Fibroblast of peridontal ligament (primary cell): Measurements from ENCODE around the gene TOP3B.
"Not testable (repeated sequence)": the region's sequence is repeated elsewhere in the genome, so short reads cannot be mapped to it uniquely, and the experiment has no call there.

ENCODE experiments used
- DNase-seq: peaks from one replicate; pipeline ENCODE4 v3.0.0-alpha.2; 2010; ENCODE audit errors: extremely low read depth

The TOP3B gene

DNA sequence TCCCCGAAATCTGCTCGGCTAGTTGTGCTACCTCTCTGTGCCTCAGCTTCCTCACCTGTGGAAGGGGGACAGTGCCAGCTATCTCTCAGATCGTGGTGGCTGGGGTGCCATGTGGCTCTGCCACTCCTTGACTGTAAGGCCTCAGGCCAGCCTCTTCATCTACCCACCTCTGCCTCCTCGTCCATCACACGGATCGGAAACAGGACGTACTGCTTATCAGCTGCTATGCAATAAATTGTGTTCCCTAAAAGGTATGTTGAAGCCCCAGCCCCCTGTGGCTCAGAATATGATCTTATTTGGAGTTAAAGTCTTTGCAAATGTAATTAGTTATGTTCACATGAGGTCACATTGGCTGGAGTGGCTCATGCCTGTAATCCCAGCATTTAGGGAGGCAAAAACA lies 37.7 kb downstream of the TOP3B start:
- DNase-seq = no peak

DNA sequence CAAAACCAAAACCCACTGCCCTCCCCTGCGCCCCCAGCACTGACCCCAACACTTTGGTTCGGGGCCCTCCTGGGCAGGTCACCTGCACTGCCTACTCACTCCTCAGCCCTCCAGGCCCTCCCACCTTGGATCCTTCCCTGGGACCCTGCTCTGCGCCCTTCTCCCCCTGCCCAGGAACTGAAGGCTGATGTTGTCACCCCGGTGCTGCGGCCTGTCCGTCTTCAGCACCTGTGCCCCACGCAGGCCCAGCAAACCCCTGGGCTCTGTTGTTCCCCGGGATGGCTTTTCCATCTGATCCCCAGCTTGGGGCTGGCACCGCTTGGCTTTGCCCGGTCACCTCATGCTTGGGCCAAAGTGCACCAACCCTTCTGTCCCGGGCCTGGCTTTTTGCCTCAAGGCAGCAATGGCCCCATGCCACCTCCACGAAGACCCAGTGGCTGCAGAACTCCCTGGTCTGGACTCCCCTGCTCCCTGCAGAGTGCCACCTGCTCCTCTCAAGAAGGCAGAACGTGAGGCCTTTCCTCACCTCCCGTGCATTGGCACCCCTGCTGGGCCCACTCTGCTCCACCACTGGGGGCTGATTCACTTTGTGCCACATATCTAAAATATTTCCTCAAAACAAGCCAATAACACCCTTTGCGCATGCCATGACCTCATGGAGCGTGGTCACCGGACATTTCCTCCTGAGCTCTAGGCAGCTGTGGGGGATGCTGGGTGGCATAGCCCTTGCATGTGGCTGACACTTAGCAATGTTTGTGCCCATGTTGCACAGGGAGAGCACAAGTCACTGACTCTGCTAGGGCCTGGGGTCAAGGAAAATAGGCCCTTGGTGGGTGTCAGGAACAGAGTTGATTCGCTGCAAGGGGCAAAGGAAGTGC lies 38.8 kb downstream of the TOP3B start:
- no peak for DNase-seq

DNA sequence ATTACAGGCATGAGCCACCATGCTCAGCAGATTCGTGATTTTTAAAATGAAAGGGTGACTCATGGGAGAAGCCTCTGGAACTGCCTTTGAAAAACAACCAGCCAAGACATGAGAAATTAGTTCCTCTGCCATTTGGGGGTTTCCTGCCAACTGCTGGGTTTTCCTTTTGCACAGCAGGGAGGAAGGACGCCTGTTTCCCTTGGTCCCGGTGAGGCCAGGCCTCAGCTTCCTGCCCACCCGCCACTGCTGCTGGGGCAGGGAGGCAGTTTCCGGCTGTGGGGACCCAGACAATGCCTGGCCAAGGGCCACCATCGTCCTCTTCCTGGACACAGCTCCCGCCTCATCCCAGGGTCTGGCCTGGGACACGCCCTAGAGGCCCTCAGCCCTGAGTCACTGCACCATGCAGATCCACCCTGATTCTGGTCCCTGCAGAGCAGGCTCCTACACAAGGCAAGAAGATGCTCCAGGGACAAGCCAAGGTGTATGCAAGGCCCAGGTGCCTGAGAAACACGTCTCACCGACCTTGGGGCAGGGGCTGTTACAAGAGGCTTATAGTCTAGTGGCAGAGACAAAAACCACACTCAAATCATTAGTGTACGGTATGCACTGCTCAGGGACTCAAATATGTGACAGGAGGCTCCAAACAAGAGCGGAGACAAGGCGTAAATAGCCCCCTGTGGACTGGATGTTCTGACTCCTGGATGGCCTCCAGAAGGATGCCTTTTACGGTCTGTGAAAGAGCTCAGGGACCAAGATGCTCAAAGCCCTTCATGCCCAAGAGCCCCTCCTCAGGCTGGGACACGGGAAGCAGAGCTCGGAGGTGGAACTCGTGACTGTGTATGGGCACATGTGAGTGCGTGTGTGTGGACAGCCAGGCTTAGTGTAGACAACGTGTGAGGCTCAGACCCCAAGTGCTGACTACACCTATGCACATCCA lies 39.9 kb downstream of the TOP3B start:
- peak; percentile 88 for DNase-seq

DNA sequence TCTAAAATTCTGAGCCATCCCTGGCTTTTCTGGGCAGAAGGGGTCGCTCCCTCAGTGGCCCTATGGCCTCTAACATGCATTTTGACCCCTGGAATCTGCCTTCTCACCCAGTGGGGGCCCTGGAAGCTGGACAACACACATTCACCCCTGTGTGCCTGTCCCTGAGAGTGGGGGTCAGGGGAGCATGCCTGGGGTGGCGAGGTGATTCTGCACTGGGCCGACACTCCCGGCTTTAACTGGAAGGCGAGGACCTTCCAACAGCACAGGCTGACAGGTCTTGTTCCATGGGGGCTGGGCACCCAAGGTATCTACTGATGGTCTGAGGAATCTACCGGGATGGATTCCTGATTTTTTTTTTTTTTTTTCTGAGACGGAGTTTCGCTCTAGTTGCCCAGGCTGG lies 40.7 kb downstream of the TOP3B start:
- no peak for DNase-seq

DNA sequence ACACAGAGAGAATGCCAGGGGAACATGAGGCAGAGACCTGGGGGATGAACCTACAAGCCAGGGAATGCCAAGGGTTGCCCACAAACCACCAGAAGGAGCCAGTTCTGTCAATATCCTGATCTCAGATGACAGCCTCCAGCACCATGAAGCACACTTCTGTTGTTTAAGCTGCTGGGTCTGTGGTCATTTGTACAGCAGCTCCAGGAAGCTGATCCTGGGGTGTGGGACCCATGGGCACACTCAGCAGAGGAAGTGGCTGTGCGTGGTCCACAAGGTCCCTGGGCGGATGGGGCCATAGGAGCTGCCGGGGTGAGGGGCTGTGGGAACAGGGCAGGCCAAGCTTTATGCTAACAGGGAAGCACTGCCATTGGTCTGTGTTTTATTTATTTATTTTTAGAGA lies 42.1 kb downstream of the TOP3B start:
- DNase-seq = no peak

DNA sequence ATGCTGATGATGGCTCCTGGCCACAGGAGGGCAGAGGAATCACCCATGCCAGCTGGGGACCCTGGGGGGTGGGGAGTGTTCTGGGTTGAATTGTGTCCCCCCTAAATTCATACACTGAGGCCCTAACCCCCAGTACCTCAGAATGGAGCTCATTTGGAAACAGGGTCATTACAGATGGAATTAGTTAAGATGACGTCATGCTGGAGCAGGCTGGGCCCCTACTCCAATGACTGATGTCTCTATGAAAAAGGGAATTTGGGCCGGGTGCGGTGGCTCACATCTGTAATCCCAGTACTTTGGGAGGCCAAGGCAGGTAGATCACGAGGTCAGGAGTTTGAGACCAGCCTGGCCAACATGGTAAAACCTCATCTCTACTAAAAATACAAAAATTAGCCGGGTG lies 42.7 kb downstream of the TOP3B start:
- not testable (repeated sequence) for DNase-seq

DNA sequence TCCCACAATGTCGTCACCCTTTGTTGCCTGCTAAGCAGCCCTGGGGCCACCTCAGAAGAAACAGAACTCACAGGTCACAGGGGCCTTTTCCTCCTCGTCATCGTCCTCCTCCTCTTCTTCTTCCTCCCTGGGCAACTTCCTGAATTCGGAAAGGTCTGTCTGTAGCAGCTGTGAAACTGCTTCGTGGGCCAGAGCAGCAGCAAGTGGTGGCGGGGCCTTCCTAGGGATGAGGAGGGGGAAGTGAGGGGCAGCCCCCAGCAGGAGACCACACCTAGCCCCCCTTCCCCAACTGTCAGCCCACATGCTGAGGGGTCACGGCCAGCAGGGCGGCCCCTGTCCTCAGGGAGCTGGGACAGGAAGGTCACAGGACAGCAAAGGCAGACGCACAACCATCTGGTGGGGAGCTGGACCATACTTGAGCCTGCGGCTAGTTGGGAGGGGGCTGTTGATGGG lies 43.1 kb downstream of the TOP3B start:
- DNase-seq = no peak

DNA sequence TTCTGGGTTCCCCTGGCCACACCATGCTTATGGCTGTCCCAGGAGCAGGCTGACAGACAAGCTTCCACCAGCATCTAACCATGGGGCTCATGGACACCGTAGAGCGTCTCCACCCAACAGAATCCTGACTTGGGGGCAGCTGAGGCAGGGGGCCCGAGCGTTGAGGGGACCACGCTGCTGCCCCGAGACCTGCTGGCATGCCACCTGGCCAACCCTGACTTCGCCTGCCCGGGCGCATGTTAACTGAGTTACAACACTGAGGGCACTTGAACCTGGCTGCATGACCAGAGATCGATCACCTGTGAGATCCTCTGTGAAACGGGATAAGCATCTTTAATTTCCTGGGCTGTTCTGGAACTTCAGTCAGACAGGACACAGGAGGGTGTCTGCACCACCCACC lies 43.7 kb downstream of the TOP3B start:
- DNase-seq = no peak

DNA sequence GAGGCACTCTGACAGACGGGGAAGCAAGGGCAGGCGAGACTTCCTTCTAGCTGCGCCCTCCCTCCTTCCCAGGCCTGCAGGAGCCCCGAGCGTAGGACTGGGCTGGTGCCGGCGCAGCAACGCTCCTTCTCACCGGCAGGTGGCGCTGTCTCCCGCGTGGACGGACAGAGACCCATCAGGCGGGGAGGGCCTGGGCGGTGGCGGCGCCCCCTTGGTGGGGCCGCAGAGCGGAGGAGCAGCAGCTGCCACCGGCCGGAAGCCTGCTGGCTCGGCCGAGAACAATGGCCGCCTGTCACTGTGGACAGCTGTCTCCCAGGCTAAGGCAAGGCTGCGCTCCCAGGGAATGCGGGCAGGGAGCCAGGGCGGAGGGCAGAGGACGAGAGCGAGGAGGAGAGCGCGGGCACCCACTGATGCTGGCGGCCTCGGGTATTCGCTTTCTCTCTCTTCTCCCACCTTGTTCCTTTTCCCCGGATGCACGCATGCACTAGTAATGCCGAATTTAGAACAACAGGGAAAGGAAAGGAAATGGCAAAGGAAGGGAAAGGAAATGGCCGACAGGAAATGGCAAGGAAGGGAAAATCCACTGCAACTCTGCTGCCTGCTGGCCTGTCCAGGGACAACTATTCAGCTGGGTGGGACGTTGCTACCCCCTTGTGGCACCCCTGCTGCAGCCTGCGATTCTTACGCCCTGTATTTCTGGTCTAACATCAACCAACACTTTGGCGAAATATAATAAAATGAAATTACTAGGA lies 44.3 kb downstream of the TOP3B start:
- DNase-seq = peak; percentile 86

DNA sequence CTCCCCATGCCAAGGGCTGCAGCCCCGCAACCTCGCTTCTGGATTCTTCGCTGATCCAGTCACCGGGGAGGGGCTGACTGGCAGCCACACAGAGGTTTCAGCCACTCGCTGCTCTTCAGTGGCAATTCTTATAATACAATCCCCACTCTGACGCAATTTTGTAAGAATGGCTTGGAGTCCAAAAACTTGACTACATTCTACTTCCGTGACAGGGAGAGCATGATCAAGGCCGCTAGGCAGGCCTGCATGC lies 44.8 kb downstream of the TOP3B start:
- DNase-seq = peak; percentile 95

DNA sequence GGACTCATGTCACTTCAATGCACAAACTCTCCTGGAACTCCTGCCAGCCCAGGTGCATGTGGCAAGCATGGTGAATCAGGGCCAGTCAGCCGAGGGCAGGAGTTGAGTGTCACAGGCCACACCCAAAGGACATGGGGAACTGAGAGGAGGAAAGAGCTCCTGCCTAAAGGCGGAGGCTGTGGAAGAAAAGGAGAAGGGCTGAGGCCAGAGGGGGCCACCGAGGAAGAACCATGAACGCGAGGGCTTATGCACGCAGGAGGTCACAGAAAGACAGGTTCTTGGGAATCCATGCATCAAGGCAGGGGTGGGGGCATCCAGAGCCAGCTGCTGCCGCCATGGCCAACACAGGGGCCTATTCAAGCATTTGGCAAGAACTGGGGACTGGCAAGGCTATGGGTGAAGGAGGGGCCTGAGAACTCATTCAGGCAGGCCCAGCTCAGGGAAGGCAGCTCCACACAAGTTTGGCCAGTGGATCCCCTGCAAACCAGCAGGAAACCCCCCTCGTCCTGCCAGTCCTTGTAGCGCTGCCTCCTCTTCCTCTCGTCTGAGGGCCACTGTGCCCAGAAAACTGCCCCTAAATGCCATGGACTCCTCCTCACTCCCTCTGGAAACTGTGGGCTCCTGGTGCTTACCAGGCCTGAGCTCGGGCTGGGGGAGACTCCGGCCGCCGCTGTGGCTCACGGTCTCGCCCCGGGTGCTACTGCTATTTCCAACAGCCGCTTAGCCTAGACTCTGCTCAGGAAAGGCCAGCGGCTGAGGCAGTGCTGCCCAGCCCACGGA lies 45.4 kb downstream of the TOP3B start:
- DNase-seq = no peak

DNA sequence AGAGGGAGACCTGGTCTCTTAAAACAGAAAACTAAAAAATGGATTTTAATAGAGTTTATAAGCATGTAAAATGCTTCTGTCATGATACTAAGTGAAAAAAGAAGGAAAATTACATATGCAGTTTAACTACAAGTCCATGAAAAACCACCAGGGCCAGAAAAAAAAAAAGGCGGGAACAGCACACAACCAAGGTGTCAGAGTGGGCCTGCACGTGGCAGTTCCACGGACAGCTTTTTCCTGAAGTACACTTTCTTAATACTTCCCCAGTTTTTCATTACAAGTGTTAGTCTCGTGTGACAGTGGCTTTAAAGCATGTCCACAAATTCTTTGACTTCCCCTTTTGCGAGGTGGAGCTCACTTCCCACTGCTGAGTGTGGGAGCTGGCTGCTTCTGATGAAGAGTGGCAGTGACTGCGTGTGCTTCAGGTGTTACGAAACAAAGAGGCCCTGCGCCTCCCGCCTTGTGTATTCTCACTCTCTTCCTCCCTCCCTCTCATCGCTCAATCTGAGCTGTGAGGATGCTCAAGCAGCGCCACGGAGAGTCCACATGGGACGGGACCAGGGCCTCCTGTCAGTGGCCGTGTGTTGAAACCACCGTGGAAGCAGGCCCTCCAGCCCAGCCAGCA lies 46.3 kb downstream of the TOP3B start:
- no peak for DNase-seq

DNA sequence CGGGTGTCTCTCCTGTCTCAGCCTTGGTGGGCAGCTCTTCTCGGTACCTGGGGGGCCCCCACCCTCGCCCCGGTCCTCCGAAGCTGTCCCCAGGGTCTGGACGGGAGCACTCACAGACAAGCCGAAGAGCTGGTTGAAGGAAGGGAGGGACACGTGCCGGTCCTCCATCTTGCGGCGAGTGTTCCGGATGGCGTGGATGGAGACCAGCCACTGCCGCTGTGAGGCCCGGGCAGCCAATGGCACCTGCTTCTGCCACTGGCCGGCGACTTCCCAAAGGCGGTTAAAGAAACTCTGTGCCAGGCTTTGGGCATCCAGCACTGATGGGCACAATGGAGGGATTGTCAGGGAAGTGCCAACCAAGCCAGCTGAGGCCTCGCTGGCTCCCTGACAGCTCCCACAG lies 48.7 kb downstream of the TOP3B start:
- no peak for DNase-seq

DNA sequence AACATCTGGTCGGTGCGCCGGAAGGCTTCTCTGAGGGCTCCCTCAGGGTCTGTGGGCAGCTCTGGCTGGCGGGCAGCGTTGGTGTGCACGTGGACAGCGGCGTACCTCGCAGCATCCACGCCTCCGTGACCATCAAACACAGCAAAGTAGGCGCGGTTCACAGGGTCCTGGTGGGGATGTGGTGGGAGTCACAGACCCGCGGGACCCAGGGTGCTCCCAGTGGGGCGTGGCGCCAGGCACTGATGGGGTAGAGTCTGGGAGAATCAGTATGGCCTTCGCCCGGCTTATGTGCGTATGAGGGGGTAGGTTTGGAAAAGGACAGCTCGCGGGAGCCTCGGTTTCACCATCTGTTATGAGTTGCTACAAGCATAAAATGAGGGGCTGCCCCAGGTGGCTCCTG lies 49.2 kb downstream of the TOP3B start:
- no peak for DNase-seq

DNA sequence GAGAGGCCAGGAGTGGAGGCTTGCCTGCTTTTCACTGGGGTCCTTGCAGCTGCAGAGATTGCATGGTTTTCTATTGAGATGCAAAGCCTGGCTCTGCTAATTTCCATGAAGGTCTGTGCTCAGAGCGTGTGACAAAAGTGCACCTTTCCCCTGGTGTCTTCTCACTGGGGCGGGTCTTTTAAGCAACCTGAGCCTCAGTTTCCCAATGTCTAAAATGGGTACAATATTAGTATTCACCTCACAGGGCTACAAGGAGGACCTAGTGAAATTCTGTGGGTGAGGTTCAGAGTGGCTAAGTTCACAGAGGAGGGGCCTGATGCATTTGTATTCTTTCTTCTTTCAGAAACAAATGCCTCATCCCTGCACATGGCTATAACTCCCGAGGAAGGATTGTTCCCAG lies 50.2 kb downstream of the TOP3B start:
- DNase-seq = no peak

DNA sequence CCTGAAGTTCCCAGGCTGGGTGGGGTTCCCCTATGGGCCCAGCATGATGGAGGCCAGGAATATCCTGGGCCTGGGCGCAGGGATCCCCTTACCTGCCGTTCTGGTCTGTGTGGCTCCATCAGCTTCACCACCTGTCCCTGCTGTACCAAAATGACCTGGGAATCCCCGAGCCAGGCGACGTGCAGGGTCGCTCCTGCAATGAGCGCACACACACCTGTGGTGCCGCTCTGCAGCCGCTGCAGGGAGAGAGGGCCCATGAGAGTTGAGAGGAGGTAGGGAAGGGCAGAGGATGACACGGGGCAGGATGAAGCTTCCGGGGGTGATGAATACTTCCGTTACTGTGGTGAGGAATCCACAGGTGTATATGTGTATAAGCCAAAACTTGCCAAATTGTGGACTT lies 51.5 kb downstream of the TOP3B start:
- no peak for DNase-seq

DNA sequence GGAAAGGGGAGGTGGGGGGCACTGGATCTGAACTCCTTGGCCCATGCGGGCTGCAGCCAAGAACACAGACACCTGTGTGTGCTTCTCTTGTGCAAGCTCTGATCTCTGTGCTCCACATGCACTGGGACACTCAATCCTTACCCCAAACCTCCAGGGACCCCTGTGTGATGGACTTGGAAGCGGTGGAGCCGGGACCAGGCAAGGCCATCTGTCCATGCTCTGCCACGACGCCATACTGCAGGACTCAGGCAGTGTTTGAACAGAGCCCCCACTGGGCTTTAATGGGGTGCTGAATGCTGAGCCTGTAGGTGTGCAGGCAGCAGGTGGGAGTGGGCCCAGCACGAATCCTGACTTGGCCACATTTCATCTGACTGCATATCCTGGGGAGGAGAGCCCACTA lies 53.3 kb downstream of the TOP3B start:
- no peak for DNase-seq

DNA sequence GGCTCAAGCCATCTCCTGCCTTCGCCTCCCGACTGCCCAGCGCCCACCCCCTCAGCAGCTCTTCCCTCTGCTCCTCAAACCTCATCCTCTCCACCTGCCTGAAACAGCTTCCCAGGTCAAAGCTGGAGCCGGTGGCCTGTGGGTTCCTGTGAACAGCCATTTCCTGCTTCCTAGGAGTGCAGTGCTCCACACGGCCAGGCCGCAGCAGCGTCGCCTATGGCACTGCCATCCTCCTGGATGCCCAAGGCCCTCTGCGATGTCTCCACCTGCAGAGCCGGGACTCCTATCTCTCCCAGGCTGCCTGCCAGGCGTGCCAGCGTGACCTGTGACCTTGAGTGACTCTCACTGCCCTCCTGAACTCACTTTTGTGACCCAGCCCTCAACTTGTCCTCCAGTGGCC lies 54.5 kb downstream of the TOP3B start:
- no peak for DNase-seq

DNA sequence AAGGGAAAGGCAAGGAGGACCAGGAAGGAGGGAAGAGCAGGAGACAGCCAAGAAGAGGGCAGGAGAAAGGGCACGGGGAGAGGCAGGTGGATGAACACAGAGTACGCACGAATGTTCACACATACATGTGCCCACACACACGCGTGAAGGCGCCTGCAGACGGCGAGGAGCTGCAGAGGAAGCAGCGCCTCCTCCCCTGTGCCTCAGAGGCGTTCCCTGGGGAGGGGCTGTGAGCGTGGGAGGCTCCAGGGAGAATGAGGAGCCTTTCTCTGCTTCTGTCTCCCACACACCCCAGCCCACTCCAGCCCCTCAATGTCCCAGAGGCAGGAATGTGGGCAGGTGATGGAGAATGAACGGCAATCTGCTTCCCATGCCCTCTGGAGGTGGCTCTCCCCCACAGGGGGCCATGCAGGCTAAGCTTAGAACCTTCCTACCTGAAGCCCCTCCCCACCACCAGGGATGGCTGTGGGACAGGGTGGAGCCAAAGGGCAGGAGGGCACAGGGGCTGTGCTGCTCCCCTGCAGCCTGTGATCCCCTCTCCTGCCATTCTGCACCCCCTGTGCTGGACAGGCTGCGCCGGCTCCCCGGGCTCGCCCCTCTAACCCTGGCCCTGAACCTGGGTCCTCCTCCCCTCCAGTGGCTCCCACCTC lies 55.3 kb downstream of the TOP3B start:
- DNase-seq = no peak

DNA sequence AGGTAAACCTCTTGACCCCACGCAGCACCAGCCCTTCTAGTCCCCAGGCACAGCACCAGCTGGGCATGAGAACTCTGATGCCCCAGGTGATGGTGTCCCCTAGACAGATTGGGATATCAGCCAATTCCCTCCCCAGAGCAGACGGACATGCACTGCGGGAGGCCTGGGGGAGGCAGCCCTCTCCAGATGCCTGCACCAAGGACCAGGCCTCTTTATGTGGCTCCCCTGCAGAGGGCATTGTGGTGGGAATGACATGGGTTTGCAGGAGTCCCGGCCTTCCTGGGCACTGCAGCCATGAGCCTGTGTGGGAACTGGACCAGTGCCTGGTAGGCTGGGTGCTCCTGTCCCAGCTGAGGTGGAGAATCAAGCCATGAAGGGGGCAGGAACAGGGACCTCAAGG lies 55.9 kb downstream of the TOP3B start:
- DNase-seq = no peak

DNA sequence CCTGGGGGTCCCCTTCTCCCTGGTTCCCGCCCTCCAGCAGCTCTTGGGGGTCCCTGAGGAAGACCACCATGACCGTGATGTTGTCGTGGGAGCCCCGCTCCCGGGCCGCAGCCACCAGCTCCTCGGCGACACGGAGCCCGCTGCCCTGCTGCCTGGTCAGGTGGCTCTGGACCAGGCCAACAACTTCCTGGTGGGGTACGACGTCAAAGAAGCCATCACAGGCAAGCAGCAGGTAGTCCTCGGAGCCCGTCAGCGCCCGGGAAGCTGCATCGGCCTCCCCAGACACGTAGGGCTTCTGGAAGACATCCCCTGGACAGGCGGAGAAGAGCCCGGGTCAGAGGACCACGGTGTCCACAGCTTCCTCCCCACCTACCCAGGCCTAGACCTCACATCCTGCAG lies 59.4 kb downstream of the TOP3B start:
- no peak for DNase-seq
